Mononuclear cell (primary cell): ENCODE results near the gene OR10A5. TPM values are rescaled to one million over a fixed set of nuclear protein-coding genes. Genes with fewer than 3 reads are reported as not detected.
"Not testable (repeated sequence)": the region's sequence is repeated elsewhere in the genome, so short reads cannot be mapped to it uniquely, and the experiment has no call there.

Experiments
- H3K27me3 ChIP-seq: 2 replicates; pipeline ENCODE4 v1.6.0; 2011; ENCODE audit warnings: low read length, control low read depth; ENCODE audit not compliant: insufficient read depth
- H3K4me1 ChIP-seq: 2 replicates; pipeline ENCODE4 v1.5.1; 2011; ENCODE audit warnings: mild to moderate bottlenecking, low read length, control low read depth; ENCODE audit not compliant: insufficient read depth
- H3K4me3 ChIP-seq: 2 replicates; pipeline ENCODE4 v1.5.1; 2011; ENCODE audit warnings: mild to moderate bottlenecking, low read length, moderate library complexity
- H3K9me3 ChIP-seq: 2 replicates; pipeline ENCODE4 v1.5.1; 2011; ENCODE audit warnings: low read depth, mild to moderate bottlenecking, control low read depth, low read length
- total RNA-seq: library from RNA; depleted of rRNA; stranded (reverse); fragments of >200 nt; gene quantifications from one replicate; pipeline ENCODE4 v1.2.3, GENCODE V29; 2012

The OR10A5 gene
- total RNA-seq, 1 donor = not detected

DNA sequence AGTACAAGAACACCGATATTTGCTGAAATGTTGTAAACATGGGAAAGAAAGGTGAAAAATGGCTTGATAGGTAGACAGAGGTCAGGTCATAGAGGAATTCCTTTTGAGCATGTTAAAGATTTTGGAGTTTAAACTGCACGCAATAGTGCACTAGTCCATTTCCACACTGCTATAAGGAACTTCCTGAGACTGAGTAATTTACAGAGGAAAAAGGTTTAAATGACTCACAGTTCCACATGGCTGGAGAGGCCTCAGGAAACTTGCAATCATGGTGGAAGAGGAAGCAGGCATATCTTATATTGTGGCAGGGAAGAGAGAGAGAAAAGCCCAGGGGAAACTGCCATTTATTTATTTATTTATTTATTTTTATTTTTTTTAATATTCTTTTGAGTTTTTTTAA lies 5.0 kb downstream of the OR10A5 start:
- no peaks in the 10 kb centered on the region for H3K4me1 ChIP-seq
- peaks cover 11% of the 10 kb centered on the region for H3K9me3 ChIP-seq
- H3K27me3 ChIP-seq = no peaks in the 10 kb centered on the region
- H3K4me3 ChIP-seq = no peak overlapping the region

DNA sequence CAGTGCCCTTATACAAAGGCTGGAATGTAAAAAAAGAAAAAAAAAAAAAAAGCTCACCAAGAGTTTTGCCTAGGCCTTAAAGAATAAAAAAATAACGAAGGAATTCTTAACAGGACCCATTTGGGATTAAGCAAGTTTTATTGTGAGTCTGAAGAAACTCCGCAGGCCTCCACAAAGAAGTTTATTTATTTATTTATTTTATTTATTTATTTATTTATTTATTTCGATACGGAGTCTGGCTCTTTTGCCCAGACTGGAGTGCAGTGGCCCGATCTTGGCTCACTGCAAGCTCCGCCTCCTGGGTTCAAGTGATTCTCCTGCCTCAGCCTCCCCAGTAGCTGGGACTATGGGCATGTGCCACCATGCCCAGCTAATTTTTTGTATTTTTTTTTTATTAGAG lies 9.3 kb downstream of the OR10A5 start:
- not testable (repeated sequence) for H3K27me3 ChIP-seq, H3K4me3 ChIP-seq, H3K4me1 ChIP-seq
- peaks cover 11% of the 10 kb centered on the region for H3K9me3 ChIP-seq

GRCh38 chr11:6855971-6856541 lies 10.6 kb downstream of the OR10A5 start:
- Histone ChIP-seq H3K4me3 (no peak overlapping the region), H3K27me3 (no peaks in the 10 kb centered on the region), H3K4me1 (no peaks in the 10 kb centered on the region), H3K9me3 (peaks cover 11% of the 10 kb centered on the region)

DNA sequence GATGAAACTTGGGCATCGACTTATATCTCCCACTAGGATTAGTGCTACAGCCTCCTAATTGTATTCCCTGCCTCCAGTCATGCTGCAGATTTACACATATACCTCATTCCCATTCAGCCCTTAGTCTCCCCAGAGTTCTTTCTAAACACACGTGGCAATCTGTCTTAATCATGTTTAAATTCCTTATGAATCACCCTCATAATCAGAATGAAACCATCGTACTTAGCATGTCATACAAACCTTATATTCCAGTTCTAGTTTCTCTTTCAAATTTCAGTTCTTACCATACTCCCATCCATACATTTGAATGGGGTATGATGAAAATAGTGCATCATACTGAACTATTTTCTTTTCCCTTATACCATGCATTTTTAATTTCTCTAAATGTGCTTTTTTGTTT lies 11.4 kb downstream of the OR10A5 start:
- Histone ChIP-seq H3K4me3 (no peak overlapping the region), H3K9me3 (peaks cover 11% of the 10 kb centered on the region), H3K4me1 (no peaks in the 10 kb centered on the region), H3K27me3 (no peaks in the 10 kb centered on the region)

- Histone ChIP-seq H3K4me3 (no peak within 1 kb of the TSS), H3K4me1 (no peaks in the 10 kb centered on the region), H3K9me3 (no peaks in the 10 kb centered on the region), H3K27me3 (no peaks in the 10 kb centered on the region)
Measured at GRCh38 chr11:6862961-6863360, 17.5 kb downstream of the OR10A5 start, which contains the start of gene OR10A2. Gene OR10A2, plus strand, starts transcription at chr11:6863057. Its CDS starts 6,698 bp downstream, at chr11:6869755.

DNA sequence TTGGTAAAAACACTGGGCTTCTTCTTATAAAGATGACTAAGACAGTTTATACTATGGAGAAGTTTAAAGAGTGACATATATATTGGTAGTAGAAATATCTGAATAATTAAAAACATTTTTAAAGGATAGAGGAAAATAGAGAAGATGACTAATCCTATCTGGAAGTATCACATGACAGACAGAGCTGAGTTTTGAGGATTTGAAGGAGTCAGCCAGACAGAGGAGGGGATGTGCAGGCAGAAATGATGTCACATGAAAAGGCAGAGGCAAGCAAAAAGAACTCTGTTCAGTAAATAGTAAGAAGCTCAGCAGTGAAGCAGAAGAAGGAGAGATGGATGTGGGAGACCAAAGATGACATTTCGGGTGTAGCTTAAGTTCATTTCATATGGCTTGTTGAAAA lies 19.0 kb downstream of the OR10A5 start:
- H3K4me1 ChIP-seq = no peaks in the 10 kb centered on the region

DNA sequence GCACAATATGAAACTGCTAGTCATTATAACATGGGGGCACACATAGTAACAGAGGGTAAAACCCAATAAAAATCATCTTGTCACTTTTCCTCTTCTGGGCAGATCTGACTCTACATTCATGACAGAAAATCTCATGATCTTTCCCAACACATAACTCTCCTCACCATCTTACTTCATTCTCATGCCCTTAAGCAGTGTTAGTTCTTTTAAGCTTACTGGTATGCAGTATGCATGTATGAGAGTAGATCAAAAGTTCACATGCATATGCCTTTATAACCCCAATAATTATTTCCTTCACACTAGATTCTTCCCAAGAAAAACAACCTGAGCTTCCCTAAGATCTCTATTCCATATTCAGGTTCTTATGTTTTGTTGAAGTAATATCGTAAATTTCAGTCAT lies 25.8 kb downstream of the OR10A5 start:
- Histone ChIP-seq H3K4me1 (no peaks in the 10 kb centered on the region), H3K9me3 (no peaks in the 10 kb centered on the region), H3K27me3 (no peaks in the 10 kb centered on the region), H3K4me3 (no peak overlapping the region)

More for the DNA sequence above, 19.0 kb downstream of the OR10A5 start:
- no peak overlapping the region for H3K4me3 ChIP-seq
- no peaks in the 10 kb centered on the region for H3K9me3 ChIP-seq
- H3K27me3 ChIP-seq = no peaks in the 10 kb centered on the region

DNA sequence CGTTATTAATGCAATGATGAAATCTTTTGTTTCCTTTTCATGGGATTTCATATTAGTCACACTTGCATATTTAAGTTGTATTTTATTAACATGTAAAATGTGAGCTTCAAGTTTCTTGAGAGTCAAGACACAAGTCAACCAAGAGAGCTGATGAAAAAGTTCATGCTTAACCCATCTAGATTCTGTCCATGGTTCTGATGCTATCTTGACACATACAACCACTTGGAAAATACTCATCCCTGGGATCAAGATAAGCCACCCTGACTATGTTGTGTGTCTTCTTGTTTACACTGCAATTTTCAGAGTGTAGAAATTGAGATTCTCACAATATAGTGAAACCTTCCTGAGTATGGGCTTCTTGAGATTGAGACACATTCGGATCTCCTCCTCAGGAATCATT lies 30.3 kb downstream of the OR10A5 start:
- H3K27me3 ChIP-seq = no peaks in the 10 kb centered on the region

DNA sequence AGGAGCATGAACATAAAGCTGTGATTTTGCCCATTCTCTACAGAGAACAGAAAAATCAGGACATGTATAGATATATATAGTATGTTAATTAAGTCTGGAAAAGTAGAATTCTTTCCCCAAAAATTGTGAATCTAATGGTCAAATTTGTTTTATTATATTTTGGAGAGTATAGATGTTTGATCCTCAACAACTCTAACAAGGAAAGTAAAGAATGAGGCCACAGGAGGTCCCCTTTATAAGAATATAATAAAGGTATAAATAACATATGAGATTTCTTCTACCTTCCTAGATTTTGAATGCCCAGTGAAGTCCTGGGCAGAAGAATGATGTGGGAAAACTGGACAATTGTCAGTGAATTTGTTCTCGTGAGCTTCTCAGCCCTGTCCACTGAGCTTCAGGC lies 30.8 kb downstream of the OR10A5 start, which contains the start of gene OR10A4:
TSS of gene OR10A4 (plus strand) at position 301 of the 400 bp plus-strand sequence. CDS start at position 324, 23 bp downstream.
- Histone ChIP-seq H3K9me3 (no peaks in the 10 kb centered on the region), H3K4me3 (no peak within 1 kb of the TSS), H3K27me3 (no peaks in the 10 kb centered on the region), H3K4me1 (no peaks in the 10 kb centered on the region)

More for the DNA sequence above, 30.3 kb downstream of the OR10A5 start:
- Histone ChIP-seq H3K4me3 (no peak overlapping the region), H3K4me1 (no peaks in the 10 kb centered on the region), H3K9me3 (no peaks in the 10 kb centered on the region)

- no peaks in the 10 kb centered on the region for H3K9me3 ChIP-seq
- no peaks in the 10 kb centered on the region for H3K4me1 ChIP-seq
- no peak overlapping the region for H3K4me3 ChIP-seq
- H3K27me3 ChIP-seq = no peaks in the 10 kb centered on the region
Measured at GRCh38 chr11:6876914-6877313, 31.4 kb downstream of the OR10A5 start.

DNA sequence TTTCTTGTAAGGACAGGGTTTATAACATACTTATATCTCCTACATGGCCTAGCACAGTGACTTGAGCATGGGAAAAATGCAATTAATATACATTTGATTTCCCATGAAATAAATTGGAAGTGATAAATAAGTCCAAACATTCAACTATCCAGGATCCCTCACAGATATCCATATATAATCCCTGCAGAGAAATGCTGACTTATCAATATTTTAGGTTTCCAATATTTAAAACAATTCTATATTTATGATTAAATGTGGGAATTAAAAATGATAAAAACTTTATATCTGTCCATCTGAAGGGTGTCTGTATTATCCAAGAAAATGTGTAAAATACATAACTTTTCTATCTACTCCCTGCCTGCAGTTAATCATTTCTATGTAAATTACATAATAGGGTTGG lies 37.3 kb downstream of the OR10A5 start:
- no peaks in the 10 kb centered on the region for H3K9me3 ChIP-seq
- no peaks in the 10 kb centered on the region for H3K27me3 ChIP-seq
- H3K4me1 ChIP-seq = no peaks in the 10 kb centered on the region
- H3K4me3 ChIP-seq = no peak overlapping the region

GRCh38 chr11:6887711-6888110 lies 42.2 kb downstream of the OR10A5 start:
- H3K4me1 ChIP-seq, H3K4me3 ChIP-seq, H3K27me3 ChIP-seq, H3K9me3 ChIP-seq: not testable (repeated sequence)

GRCh38 chr11:6888830-6889229 lies 43.3 kb downstream of the OR10A5 start:
- H3K9me3 ChIP-seq = no peaks in the 10 kb centered on the region
- no peaks in the 10 kb centered on the region for H3K4me1 ChIP-seq
- H3K27me3 ChIP-seq = no peaks in the 10 kb centered on the region
- H3K4me3 ChIP-seq = no peak overlapping the region

GRCh38 chr11:6889835-6890234 lies 44.4 kb downstream of the OR10A5 start:
- no peaks in the 10 kb centered on the region for H3K9me3 ChIP-seq
- H3K4me3 ChIP-seq = no peak overlapping the region
- no peaks in the 10 kb centered on the region for H3K4me1 ChIP-seq
- no peaks in the 10 kb centered on the region for H3K27me3 ChIP-seq

GRCh38 chr11:6892400-6892799 lies 46.9 kb downstream of the OR10A5 start, which contains the start of gene OR2D2:
Gene OR2D2, minus strand, starts transcription at chr11:6892500. Its CDS starts 0 bp downstream, at chr11:6892500.
- no peaks in the 10 kb centered on the region for H3K27me3 ChIP-seq
- H3K4me3 ChIP-seq = no peak within 1 kb of the TSS
- H3K9me3 ChIP-seq = no peaks in the 10 kb centered on the region
- H3K4me1 ChIP-seq = no peaks in the 10 kb centered on the region

- no peak overlapping the region for H3K4me3 ChIP-seq
- no peaks in the 10 kb centered on the region for H3K27me3 ChIP-seq
- H3K4me1 ChIP-seq = no peaks in the 10 kb centered on the region
Measured at GRCh38 chr11:6894097-6894496, 48.6 kb downstream of the OR10A5 start.

More at GRCh38 chr11:6894097-6894496, 48.6 kb downstream of the OR10A5 start:
- H3K9me3 ChIP-seq = no peaks in the 10 kb centered on the region
